ENCODE measurements around the gene CDKN2C.
"Not testable (repeated sequence)": the region's sequence is repeated elsewhere in the genome, so short reads cannot be mapped to it uniquely, and the experiment has no call there.

The CDKN2C gene

DNA sequence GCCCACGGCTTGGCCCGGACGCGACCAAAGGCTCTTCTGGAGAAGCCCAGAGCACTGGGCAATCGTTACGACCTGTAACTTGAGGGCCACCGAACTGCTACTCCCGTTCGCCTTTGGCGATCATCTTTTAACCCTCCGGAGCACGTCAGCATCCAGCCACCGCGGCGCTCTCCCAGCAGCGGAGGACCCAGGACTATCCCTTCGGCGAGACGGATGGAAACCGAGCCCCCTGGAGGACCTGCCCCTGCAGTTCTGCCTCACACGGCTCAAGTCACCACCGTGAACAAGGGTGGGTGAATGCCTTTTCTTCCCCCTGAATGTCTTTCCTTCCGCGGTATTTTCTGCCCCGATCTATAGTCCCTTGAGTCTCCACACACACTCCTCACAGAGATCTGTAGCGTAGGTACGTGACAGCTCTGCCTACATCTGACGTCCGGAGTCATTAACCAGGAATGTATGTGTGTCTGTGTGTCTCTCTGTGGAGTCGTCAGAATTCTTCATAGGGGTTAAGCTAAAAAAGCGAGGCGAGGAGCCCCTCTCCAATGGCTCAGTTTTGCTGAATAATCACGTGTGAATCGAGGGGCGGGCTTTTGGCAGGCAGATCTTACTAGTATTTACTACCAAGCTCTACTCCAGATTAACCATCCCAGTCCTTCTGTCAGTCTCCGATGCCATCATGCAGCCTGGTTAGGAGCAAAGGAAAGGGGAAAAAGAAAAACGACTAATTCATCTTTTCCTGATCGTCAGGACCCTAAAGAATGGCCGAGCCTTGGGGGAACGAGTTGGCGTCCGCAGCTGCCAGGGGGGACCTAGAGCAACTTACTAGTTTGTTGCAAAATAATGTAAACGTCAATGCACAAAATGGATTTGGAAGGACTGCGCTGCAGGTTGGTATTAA is at the start of gene CDKN2C:
TSS of gene CDKN2C (plus strand) at position 635 of the 898 bp plus-strand sequence. CDS start at position 759, 124 bp downstream.
- H3K4me1 Mint-ChIP-seq (ENCODE audit: low read depth): peaks cover 27% of the 10 kb centered on the region
- H3K36me3 Mint-ChIP-seq: no peaks in the 10 kb centered on the region
- peaks cover 10% of the 10 kb centered on the region for H3K27me3 Mint-ChIP-seq
- peak within 1 kb of the TSS; percentile 98 for H3K4me3 Mint-ChIP-seq
- peak within 1 kb of the TSS; percentile 89 for H3K27ac Mint-ChIP-seq
- H3K9me3 Mint-ChIP-seq (ENCODE audit: low read depth): no peaks in the 10 kb centered on the region

DNA sequence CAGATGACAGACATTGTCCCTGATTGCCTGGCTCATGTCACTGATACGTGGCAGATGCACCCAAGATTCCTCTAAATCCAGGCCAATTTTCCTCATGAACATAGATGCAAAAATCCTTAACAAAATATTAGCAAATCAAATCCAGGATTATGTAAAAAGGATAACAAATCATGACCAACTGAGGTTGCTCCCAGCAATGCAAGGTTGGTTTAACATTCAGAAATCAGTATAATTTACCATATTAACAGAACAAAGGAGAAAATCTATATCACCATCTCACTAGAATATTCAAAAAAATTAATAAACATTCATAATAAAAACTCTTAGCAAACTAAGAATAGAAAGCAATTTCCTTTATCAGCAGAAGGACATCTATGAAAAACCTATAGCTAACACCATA is 49.6 kb upstream of the CDKN2C start:
- Mint-ChIP-seq H3K9me3 (ENCODE audit: low read depth) (peaks cover 12% of the 10 kb centered on the region), H3K27me3 (no peaks in the 10 kb centered on the region), H3K4me1 (ENCODE audit: low read depth) (peaks cover 28% of the 10 kb centered on the region), H3K27ac (no peak overlapping the region), H3K36me3 (peaks cover 19% of the 10 kb centered on the region), H3K4me3 (no peak overlapping the region)

DNA sequence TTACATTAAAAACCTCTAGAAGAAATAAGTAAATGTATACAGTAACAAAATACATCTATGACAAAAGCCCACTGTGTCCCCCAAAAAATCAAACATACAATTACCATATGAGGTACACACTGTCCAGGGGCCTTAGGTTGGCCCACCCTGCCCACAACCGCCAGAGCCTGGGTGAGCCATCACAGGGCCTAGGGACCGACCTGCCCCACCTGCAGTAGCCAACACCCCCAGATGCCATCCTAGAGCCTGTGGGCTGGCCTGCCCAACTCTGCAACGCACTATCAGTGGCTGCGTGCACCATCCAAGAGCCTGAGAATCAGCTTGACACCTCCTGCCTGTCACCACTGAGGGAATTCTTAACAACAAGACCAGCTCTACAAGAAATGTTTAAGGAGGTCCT is 49.0 kb upstream of the CDKN2C start:
- Mint-ChIP-seq H3K36me3 (peaks cover 21% of the 10 kb centered on the region), H3K27me3 (no peaks in the 10 kb centered on the region), H3K4me3 (no peak overlapping the region), H3K27ac (no peak overlapping the region), H3K9me3 (ENCODE audit: low read depth) (peaks cover 12% of the 10 kb centered on the region), H3K4me1 (ENCODE audit: low read depth) (peaks cover 30% of the 10 kb centered on the region)

DNA sequence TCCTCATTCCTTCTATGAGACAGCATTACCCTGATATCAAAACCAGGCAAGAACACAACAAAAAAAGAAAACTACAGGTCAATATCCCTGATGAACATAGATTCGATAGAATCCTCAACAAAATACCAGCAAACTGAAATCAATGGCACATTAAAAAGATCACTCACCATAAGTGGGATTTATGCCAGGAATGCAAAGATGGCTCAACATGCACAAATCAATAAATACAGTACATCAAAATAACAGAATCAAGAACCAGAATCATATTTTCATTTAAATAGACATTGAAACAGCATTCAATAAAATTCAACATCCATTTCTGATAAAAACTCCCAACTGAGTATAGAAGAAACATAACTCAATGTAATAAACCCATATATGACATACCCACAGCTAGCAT is 46.5 kb upstream of the CDKN2C start:
- peaks cover 21% of the 10 kb centered on the region for H3K4me1 Mint-ChIP-seq (ENCODE audit: low read depth)
- peaks cover 12% of the 10 kb centered on the region for H3K9me3 Mint-ChIP-seq (ENCODE audit: low read depth)
- H3K27ac Mint-ChIP-seq: no peak overlapping the region
- H3K27me3 Mint-ChIP-seq: no peaks in the 10 kb centered on the region
- peaks cover 26% of the 10 kb centered on the region for H3K36me3 Mint-ChIP-seq
- no peak overlapping the region for H3K4me3 Mint-ChIP-seq

DNA sequence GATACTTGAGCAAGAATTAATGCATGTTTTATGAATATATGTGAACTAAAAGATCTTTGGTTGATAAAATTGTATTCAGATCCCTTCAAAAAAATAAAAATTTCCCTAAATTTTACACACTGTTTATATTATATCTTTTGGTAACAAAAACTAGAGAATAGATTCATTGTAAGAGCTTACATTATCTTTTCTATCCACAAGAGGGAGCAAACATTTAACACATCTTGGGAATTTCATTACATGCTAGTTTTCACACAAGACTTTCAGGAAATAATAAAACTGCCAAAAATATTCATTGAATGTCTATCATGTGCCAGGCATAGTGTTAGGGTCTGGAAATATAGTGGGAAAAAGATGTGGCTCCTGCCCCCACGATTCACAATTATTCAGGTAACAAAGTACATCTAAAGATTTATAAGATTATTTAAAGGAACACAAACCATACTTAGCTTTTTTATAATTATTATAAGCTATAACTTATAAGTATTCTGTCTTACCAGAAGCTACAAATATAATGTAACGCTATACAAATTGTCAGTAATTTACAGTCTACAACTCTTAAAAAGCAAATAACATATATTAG is 40.6 kb upstream of the CDKN2C start:
- no peak overlapping the region for H3K27ac Mint-ChIP-seq
- no peaks in the 10 kb centered on the region for H3K9me3 Mint-ChIP-seq (ENCODE audit: low read depth)
- H3K36me3 Mint-ChIP-seq: peaks cover 13% of the 10 kb centered on the region
- H3K4me3 Mint-ChIP-seq: no peak overlapping the region
- H3K4me1 Mint-ChIP-seq (ENCODE audit: low read depth): peaks cover 33% of the 10 kb centered on the region
- H3K27me3 Mint-ChIP-seq: no peaks in the 10 kb centered on the region

DNA sequence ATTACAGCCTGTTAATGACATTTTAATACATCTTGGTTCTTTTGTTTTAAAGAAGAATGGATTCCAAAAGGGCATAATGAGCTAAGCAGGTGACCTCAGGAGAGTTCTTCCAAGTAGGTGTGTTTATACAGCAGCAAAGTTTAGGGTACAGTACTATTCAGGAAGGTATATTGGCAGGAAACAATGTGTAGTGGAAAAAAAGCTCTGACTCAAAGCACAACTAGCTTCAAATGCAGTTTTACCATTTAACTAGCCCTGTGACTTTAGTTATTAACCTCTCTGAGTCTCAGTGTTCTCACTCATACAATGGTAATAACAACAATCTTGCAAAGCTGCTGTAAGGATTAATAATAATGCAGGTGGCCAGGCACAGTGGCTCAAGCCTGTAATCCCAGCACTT is 39.9 kb upstream of the CDKN2C start:
- Mint-ChIP-seq H3K27me3 (no peaks in the 10 kb centered on the region), H3K27ac (no peak overlapping the region), H3K9me3 (ENCODE audit: low read depth) (no peaks in the 10 kb centered on the region), H3K4me3 (no peak overlapping the region), H3K4me1 (ENCODE audit: low read depth) (peaks cover 34% of the 10 kb centered on the region), H3K36me3 (peaks cover 13% of the 10 kb centered on the region)

DNA sequence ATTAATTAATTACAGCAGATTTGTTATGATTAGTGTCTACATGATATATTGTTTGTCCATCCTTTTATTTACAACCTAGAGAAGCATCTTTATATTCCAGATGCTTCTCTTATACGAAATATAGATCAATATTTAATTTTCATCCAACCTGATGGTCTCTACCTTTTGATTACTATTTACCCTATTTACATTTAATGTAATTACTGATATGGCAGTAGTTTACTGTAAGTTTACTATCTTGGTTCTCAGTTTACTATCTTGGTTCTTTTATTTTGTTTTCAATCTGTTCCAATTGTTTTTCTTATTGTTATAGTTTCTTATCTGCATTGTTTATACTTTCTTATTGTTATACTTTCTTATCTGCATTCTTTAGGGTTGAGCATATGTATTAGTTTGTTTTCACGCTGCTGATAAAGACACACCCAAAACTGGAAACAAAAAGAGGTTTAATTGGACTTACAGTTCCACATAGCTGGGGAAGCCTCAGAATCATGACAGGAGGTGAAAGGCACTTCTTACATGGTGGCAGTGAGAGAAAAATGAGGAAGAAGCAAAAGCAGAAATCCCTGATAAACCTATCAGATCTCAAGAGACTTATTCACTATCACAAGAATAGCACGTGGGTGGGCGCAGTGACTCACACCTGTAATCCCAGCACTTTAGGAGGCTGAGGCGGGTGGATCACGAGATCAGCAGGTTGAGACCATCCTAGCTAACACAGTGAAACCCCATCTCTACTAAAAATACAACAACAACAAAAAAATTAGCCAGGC is 38.9 kb upstream of the CDKN2C start:
- no peaks in the 10 kb centered on the region for H3K9me3 Mint-ChIP-seq (ENCODE audit: low read depth)
- peaks cover 9% of the 10 kb centered on the region for H3K36me3 Mint-ChIP-seq
- no peaks in the 10 kb centered on the region for H3K27me3 Mint-ChIP-seq
- peak overlapping the region; percentile 16 for H3K27ac Mint-ChIP-seq
- peaks cover 34% of the 10 kb centered on the region for H3K4me1 Mint-ChIP-seq (ENCODE audit: low read depth)
- H3K4me3 Mint-ChIP-seq: no peak overlapping the region

DNA sequence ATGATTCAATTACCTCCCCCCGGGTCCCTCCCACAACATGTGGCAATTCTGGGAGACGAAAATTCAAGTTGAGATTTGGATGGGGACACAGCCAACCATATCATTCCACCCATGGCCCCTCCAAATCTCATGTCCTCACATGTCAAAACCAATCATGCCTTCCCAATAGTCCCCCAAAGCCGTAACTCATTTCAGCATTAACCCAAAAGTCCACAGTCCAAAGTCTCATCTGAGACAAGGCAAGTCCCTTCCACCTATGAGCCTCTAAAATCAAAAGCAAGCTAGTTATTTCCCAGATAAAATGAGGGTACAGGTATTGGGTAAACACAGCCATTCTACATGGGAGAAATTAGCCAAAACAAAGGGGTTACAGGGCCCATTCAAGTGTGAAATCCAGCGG is 38.0 kb upstream of the CDKN2C start:
- not testable (repeated sequence) for H3K4me3 Mint-ChIP-seq; H3K27me3 Mint-ChIP-seq; H3K9me3 Mint-ChIP-seq (ENCODE audit: low read depth); H3K36me3 Mint-ChIP-seq
- Mint-ChIP-seq H3K27ac (peak overlapping the region; percentile 74), H3K4me1 (ENCODE audit: low read depth) (peaks cover 38% of the 10 kb centered on the region)

DNA sequence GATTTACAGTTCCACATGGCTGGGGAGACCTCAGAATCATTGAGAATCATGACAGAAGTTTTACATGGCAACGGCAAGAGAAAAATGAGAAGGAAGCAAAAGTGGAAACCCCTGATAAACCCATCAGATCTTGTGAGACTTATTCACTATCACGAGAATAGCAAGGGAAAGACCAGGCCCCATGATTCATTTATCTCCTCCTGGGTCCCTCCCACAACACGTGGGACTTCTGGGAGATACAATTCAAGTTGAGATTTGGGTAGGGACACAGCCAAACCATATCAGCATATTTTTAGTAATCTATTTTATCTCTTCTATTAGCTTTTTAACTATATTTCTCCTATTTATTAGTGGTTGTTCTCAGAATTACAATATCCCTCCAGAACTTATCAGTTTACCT is 36.3 kb upstream of the CDKN2C start:
- H3K4me1 Mint-ChIP-seq (ENCODE audit: low read depth): peaks cover 39% of the 10 kb centered on the region
- H3K27me3 Mint-ChIP-seq; H3K4me3 Mint-ChIP-seq; H3K27ac Mint-ChIP-seq; H3K36me3 Mint-ChIP-seq; H3K9me3 Mint-ChIP-seq (ENCODE audit: low read depth): not testable (repeated sequence)

DNA sequence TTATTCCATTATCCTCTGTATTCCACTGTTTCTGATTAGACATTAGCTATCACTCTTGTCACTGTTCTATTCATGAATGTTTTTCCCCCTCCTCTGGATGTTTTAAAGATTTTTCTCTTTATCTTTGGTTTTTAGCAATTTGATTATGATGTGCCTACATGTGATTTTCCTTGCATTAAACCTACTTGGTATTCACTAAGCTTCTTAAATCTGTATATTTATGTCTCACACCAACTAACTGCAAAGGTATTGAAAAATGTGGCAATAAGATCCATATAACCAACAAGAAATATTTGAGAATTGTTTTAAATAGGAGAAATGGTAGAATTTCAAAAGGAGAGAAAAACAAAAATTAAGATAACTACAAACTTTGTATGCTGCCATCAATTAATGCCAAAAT is 35.2 kb upstream of the CDKN2C start:
- Mint-ChIP-seq H3K36me3 (peaks cover 4% of the 10 kb centered on the region), H3K9me3 (ENCODE audit: low read depth) (no peaks in the 10 kb centered on the region), H3K27me3 (no peaks in the 10 kb centered on the region), H3K4me1 (ENCODE audit: low read depth) (peaks cover 39% of the 10 kb centered on the region), H3K27ac (no peak overlapping the region), H3K4me3 (no peak overlapping the region)

DNA sequence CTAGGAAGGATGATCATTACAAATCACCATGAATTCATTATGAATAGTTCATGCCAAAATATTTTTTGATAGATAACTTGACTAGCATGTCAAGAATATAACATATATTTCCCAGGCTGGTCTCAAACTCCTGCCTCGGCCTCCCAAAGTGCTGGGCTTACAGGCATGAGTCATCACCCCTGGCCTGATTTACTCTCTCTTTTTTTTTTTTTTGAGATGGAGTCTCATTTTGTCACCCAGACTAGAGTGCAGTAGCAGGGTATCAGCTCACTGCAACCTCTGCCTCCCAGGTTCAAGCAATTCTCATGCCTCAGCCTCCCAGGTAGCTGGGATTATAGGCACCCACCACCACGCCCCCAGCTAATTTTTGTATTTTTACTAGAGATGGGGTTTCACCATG is 34.8 kb upstream of the CDKN2C start:
- H3K4me3 Mint-ChIP-seq; H3K36me3 Mint-ChIP-seq; H3K9me3 Mint-ChIP-seq (ENCODE audit: low read depth); H3K27ac Mint-ChIP-seq; H3K27me3 Mint-ChIP-seq: not testable (repeated sequence)
- H3K4me1 Mint-ChIP-seq (ENCODE audit: low read depth): peaks cover 35% of the 10 kb centered on the region

DNA sequence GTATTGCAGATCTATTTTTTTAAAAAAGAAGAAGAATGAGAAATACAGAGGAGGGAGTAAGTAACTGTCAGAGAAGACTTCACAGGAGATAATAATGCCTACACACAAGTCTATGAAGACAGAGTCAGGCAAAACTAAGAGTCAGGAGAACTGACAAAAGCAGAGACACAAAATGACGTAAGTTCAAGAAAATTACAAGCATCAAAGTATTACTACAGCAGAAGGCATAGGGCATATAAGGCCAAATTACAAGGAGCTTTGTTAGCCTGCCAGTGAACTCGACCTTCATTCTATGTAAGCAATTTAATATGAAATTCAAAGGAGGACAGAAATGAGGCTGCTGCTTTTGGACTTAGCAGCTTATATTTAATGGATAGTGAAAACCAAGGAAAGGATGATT is 33.7 kb upstream of the CDKN2C start:
- Mint-ChIP-seq H3K4me3 (no peak overlapping the region), H3K27ac (peak overlapping the region; percentile 13)

DNA sequence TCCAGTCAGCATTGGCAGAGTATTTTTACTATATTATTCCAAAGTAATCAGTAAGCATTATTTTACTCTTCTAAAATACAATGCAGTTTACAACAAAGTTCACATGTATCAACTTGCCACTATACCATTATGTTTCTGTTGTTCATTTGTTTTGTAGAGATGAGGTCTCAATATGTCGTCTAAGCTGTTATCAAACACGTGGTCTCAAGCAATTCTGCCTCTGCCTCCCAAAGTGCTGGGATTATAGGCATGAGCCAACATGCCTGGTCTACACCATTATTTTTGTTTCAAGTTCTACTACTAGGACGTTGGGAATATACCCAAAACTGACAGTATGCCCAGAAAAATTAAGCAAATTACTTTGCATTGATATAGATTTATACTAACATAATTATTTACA is 29.8 kb upstream of the CDKN2C start:
- peaks cover 6% of the 10 kb centered on the region for H3K36me3 Mint-ChIP-seq
- H3K27me3 Mint-ChIP-seq: no peaks in the 10 kb centered on the region
- no peak overlapping the region for H3K27ac Mint-ChIP-seq
- H3K4me1 Mint-ChIP-seq (ENCODE audit: low read depth): peaks cover 34% of the 10 kb centered on the region
- H3K9me3 Mint-ChIP-seq (ENCODE audit: low read depth): no peaks in the 10 kb centered on the region
- H3K4me3 Mint-ChIP-seq: no peak overlapping the region

More for the DNA sequence above, 33.7 kb upstream of the CDKN2C start:
- Mint-ChIP-seq H3K9me3 (ENCODE audit: low read depth) (no peaks in the 10 kb centered on the region), H3K4me1 (ENCODE audit: low read depth) (peaks cover 29% of the 10 kb centered on the region), H3K36me3 (peaks cover 4% of the 10 kb centered on the region), H3K27me3 (no peaks in the 10 kb centered on the region)

DNA sequence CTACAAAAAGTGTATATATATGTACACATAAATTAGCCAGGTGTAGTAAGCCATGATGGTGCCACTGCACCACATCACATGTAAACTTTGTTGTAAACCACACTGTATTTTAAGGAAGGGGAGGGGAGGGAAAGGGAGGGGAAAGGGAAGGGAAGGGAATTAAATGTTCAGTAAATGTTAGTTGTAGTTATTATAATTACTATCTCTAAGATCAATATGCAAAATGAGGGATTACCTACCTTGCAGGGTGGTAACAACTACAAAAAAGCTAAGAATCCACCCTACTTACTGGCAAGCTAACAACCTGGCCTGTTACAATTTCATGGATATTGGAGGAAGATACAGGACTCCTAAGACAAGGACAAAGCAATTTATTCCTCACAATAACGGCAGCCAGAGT is 27.7 kb upstream of the CDKN2C start:
- Mint-ChIP-seq H3K4me3 (no peak overlapping the region), H3K27ac (no peak overlapping the region), H3K4me1 (ENCODE audit: low read depth) (peaks cover 39% of the 10 kb centered on the region), H3K27me3 (no peaks in the 10 kb centered on the region), H3K9me3 (ENCODE audit: low read depth) (no peaks in the 10 kb centered on the region), H3K36me3 (peaks cover 13% of the 10 kb centered on the region)

DNA sequence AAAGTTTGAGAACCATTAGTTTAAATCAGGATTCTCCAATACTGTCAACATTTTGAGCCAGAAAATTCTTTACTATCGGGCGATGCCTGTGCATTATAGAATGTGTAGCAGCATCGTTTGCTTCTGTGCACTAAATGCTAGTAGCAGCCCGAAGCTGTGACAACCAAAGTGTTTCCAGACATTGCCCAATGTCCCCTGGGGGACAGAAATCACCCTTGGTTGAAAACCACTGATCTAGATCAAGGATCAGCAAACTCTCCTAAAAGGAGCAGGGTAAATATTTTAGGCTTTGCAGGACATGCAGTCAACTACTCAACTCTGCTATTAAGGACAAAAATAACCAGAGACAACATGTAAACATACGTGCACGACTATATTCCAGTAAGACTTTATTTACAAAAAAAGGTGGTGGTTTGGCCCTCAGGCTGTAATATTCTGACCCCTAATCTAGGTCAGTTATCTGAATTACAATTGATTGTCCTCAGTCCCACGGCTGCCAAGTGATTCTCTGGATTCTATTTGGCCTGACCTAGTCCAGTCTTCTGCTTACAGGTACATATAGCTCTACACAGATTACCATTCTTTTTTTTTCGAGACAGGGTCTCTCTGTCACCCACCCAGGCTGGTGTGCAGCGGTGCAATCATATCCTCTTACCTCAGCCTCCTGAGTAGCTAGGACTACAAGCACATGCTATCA is 20.6 kb upstream of the CDKN2C start:
- Mint-ChIP-seq H3K27ac (no peak overlapping the region), H3K36me3 (peaks cover 11% of the 10 kb centered on the region), H3K4me1 (ENCODE audit: low read depth) (peaks cover 43% of the 10 kb centered on the region), H3K27me3 (no peaks in the 10 kb centered on the region), H3K4me3 (no peak overlapping the region), H3K9me3 (ENCODE audit: low read depth) (no peaks in the 10 kb centered on the region)

Measured in activated naive CD8-positive, alpha-beta T cell (primary cell).